Measurements from ENCODE around the gene FANCD2OS.
"Not testable (repeated sequence)": the region's sequence is repeated elsewhere in the genome, so short reads cannot be mapped to it uniquely, and the experiment has no call there.

The FANCD2OS gene

DNA sequence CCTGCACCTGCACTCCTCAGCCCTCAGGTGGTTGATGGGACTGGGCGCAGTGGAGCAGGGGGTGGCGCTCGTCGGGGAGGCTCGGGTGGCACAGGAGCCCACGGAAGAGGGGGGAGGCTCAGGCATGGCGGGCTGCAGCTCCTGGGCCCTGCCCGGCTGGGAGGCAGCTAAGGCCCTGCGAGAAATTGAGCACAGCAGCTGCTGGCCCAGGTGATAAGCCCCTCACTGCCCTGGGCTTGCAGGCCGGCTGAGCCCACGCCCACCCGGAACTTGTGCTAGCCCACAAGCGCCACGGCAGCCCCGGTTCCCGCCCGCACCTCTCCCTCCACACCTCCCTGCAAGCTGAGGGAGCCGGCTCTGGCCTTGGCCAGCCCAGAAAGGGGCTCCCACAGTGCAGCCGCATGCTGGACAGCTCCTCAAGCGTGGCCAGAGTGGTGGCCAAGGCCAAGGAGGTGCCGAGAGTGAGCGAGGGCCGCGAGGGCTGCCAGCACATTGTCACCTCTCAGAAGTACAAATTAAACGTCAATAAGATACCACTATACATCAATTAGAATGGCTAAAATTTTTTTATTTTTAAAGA, 28.5 kb upstream of the FANCD2OS start:
- no peaks in the 10 kb centered on the region for H3K4me1 ChIP-seq
- TF ChIP-seq, protein P1, sequence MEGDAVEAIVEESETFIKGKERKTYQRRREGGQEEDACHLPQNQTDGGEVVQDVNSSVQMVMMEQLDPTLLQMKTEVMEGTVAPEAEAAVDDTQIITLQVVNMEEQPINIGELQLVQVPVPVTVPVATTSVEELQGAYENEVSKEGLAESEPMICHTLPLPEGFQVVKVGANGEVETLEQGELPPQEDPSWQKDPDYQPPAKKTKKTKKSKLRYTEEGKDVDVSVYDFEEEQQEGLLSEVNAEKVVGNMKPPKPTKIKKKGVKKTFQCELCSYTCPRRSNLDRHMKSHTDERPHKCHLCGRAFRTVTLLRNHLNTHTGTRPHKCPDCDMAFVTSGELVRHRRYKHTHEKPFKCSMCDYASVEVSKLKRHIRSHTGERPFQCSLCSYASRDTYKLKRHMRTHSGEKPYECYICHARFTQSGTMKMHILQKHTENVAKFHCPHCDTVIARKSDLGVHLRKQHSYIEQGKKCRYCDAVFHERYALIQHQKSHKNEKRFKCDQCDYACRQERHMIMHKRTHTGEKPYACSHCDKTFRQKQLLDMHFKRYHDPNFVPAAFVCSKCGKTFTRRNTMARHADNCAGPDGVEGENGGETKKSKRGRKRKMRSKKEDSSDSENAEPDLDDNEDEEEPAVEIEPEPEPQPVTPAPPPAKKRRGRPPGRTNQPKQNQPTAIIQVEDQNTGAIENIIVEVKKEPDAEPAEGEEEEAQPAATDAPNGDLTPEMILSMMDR (IDR thresholded peaks at IDR 0.05; ENCODE audit: low read depth, low read length) = no peak
- no peak overlapping the region for H3K4me3 ChIP-seq (ENCODE audit: low read depth, low read length)
- DNase-seq = no peak
- no peaks in the 10 kb centered on the region for H3K9me3 ChIP-seq
- H3K36me3 ChIP-seq = no peaks in the 10 kb centered on the region
- no peaks in the 10 kb centered on the region for H3K27me3 ChIP-seq

DNA sequence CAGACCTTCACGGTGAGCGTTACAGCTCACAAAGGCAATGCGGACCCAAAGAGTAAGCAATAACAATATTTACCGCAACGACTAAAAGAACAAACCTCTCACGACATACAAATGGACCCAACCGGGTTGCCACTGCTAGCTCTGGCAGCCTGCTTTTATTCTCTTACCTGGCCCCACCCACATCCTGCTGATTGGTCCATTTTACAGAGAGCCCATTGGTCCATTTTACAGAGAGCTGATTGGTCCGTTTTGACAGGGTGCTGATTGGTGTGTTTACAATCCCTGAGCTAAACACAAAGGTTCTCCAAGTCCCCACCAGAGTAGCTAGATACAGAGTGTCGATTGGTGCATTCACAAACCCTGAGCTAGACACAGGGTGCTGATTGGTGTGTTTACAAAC, 27.8 kb upstream of the FANCD2OS start:
- not testable (repeated sequence) for H3K36me3 ChIP-seq

DNA sequence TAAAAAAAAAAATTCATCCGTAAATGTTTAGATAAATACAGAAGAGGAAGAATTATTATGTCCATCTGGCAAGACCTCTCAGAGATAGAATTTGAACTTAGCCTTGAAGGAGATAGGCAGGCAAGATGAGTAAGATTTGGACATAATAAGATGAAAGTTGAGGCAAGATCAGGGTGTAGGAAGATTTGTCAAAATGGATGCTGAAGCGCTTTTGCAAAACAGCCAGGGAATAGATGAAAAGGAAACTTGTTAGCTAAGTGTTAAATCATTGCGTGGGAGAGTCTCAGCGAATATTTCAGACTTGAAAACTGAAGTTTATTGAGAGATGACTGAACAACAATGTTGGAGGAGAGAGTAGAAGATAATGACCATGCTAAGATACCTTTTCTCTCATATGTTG, 14.7 kb upstream of the FANCD2OS start:
- no peaks in the 10 kb centered on the region for H3K27me3 ChIP-seq
- H3K4me3 ChIP-seq (ENCODE audit: low read depth, low read length) = no peak overlapping the region
- H3K36me3 ChIP-seq = no peaks in the 10 kb centered on the region; the same call in 1 of the 2 replicates
- TF ChIP-seq, protein P1 (IDR thresholded peaks at IDR 0.05; ENCODE audit: low read depth, low read length) = no peak
- no peaks in the 10 kb centered on the region for H3K9me3 ChIP-seq
- no peaks in the 10 kb centered on the region for H3K4me1 ChIP-seq
- DNase-seq = no peak

More for the DNA sequence above, 27.8 kb upstream of the FANCD2OS start:
- DNase-seq; H3K9me3 ChIP-seq; H3K4me3 ChIP-seq (ENCODE audit: low read depth, low read length); H3K27me3 ChIP-seq; H3K4me1 ChIP-seq: not testable (repeated sequence)

DNA sequence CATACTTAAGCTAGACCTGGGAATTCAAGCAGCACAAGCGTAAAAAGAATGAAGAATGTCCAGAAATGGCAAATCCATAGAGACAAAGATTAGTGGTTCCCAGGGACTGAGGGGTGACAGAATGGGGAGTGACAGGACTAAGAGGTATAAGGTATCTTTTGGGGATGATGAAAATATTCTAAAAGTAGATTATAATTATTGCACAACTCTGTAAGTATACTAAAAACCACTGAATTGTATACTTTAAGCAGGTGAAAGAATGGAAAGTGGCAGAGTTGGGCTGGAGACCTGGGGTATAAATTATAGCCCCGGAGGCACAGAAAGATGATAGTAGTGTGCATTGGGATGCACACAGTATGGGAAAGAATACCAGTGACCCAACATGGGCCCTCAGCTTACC, 13.0 kb upstream of the FANCD2OS start:
- DNase-seq = no peak
- Histone ChIP-seq H3K36me3 (no peaks in the 10 kb centered on the region; the same call in 1 of the 2 replicates), H3K27me3 (no peaks in the 10 kb centered on the region), H3K4me3 (ENCODE audit: low read depth, low read length) (no peak overlapping the region), H3K4me1 (no peaks in the 10 kb centered on the region), H3K9me3 (no peaks in the 10 kb centered on the region)
- TF ChIP-seq, protein P1 (IDR thresholded peaks at IDR 0.05; ENCODE audit: low read depth, low read length) = no peak

DNA sequence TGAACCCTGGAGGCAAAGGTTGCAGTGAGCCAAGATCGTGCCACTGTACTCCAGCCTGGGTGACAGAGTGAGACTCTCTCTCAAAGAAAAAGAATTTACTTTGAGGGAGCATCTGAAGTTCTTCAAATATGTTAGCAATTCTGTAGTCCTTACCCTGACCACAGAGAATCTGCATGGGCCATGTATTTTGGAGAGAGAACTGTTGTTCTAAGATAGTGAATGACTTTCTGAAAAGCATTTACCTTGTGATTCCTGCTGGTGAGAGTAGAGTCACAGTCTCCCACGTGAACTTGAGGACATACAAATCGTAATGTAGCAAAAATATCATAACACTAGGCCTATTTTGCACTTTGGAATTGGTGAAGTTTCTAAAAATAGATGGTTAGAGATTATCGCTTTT, 11.3 kb upstream of the FANCD2OS start:
- no peaks in the 10 kb centered on the region for H3K9me3 ChIP-seq
- TF ChIP-seq, protein P1 (IDR thresholded peaks at IDR 0.05; ENCODE audit: low read depth, low read length) = no peak
- no peaks in the 10 kb centered on the region for H3K4me1 ChIP-seq
- DNase-seq = no peak
- H3K36me3 ChIP-seq = no peaks in the 10 kb centered on the region
- no peak overlapping the region for H3K4me3 ChIP-seq (ENCODE audit: low read depth, low read length)
- no peaks in the 10 kb centered on the region for H3K27me3 ChIP-seq

DNA sequence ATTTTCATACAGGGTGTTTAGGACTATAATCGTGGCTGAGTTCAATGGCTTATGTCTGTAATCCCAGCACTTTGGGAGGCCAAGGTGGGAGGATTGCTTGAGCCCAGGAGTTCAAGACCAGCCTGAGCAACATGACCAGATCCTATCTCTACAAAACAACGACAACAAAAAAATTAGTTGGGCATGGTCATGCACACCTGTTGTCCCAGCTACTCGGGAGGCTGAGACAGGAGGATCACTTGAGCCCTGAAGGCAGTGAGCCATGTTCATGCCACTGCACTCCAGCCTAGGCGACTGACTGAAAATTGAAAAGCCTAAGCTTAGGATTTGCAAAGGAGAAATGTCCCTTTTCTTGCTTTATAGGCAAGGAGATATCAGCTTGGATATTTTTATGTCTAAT, 8.9 kb upstream of the FANCD2OS start:
- Histone ChIP-seq H3K4me3 (ENCODE audit: low read depth, low read length) (peak overlapping the region; percentile 91; the same call in 1 of the 2 replicates), H3K9me3 (no peaks in the 10 kb centered on the region), H3K4me1 (no peaks in the 10 kb centered on the region), H3K36me3 (no peaks in the 10 kb centered on the region), H3K27me3 (no peaks in the 10 kb centered on the region)
- DNase-seq = no peak
- TF ChIP-seq, protein P1 (IDR thresholded peaks at IDR 0.05; ENCODE audit: low read depth, low read length) = no peak

DNA sequence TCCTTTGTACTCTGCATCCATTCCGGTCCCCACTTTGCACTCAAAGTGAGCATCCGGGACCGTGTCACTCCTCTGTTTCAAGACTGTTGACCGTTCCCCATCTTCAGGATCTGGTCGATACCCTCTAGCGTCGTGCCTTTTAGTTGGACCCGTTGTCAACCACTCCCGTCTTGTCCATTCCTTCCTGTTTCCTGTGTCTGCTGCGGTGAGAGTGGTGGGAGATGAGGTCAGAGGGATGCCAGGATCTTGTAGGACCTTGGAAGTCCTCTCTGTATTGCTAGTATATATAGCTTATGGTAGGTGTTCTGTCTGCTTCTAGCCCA, 8.0 kb upstream of the FANCD2OS start:
- H3K4me3 ChIP-seq (ENCODE audit: low read depth, low read length) = peak overlapping the region; percentile 91
- no peaks in the 10 kb centered on the region for H3K9me3 ChIP-seq
- H3K27me3 ChIP-seq = no peaks in the 10 kb centered on the region
- no peak for DNase-seq
- no peaks in the 10 kb centered on the region for H3K36me3 ChIP-seq
- H3K4me1 ChIP-seq = no peaks in the 10 kb centered on the region
- TF ChIP-seq, protein P1 (IDR thresholded peaks at IDR 0.05; ENCODE audit: low read depth, low read length) = no peak

Data from BE2C (cell line).